MM.1S (cell line): ENCODE data around the gene TMEM167B.

Experiments used
- DNase-seq: peaks from one replicate; pipeline ENCODE4 v3.0.0-alpha.2; 2015
- H2AFZ ChIP-seq: fragments of 300-600 bp; sonication (generic); 2 replicates; pipeline ENCODE4 v1.6.0; 2016; ENCODE audit warnings: antibody characterized with exemption, low read length
- H3F3A ChIP-seq: fragments of 300-600 bp; sonication (generic); 2 replicates; pipeline ENCODE4 v1.6.1; 2016; ENCODE audit warnings: mild to moderate bottlenecking, antibody characterized with exemption, low read length, moderate library complexity, mixed read lengths; ENCODE audit not compliant: insufficient read depth
- H3K27ac ChIP-seq: fragments of 300-600 bp; sonication (generic); 2 replicates; pipeline ENCODE4 v1.5.1; 2016; ENCODE audit warnings: mild to moderate bottlenecking, low read length
- H3K27me3 ChIP-seq: fragments of 300-600 bp; sonication (generic); replicated peaks from 2 replicates; pipeline ENCODE4 v1.6.0; 2016; ENCODE audit warnings: low read length; ENCODE audit not compliant: insufficient read depth
- H3K36me3 ChIP-seq: fragments of 300-600 bp; sonication (generic); replicated peaks from 2 replicates; pipeline ENCODE4 v1.6.1; 2016; ENCODE audit warnings: mild to moderate bottlenecking, low read length, mixed read lengths; ENCODE audit not compliant: insufficient read depth
- H3K4me1 ChIP-seq: fragments of 300-600 bp; sonication (generic); 2 replicates; pipeline ENCODE4 v1.6.1; 2016; ENCODE audit warnings: low read length, mixed read lengths
- H3K4me2 ChIP-seq: fragments of 300-600 bp; sonication (generic); 2 replicates; pipeline ENCODE4 v1.6.0; 2016; ENCODE audit warnings: low read depth, low read length
- H3K4me3 ChIP-seq: fragments of 300-600 bp; sonication (generic); 2 replicates; pipeline ENCODE4 v1.5.1; 2016; ENCODE audit warnings: low read length, mixed read lengths
- H3K79me2 ChIP-seq: fragments of 300-600 bp; sonication (generic); 2 replicates; pipeline ENCODE4 v1.6.1; 2016; ENCODE audit warnings: mixed run types, low read length, mixed read lengths
- H3K9ac ChIP-seq: fragments of 300-600 bp; sonication (generic); 2 replicates; pipeline ENCODE4 v1.6.1; 2016; ENCODE audit warnings: low read length, mixed read lengths
- H3K9me2 ChIP-seq: fragments of 300-600 bp; sonication (generic); replicated peaks from 2 replicates; pipeline ENCODE4 v1.6.1; 2016; ENCODE audit warnings: mild to moderate bottlenecking, low read length, mixed read lengths; ENCODE audit not compliant: insufficient read depth
- H3K9me3 ChIP-seq: fragments of 300-600 bp; sonication (generic); replicated peaks from 2 replicates; pipeline ENCODE4 v1.6.1; 2016; ENCODE audit warnings: mild to moderate bottlenecking, low read length, mixed read lengths; ENCODE audit not compliant: insufficient read depth
- H4K20me1 ChIP-seq: fragments of 300-600 bp; sonication (generic); 2 replicates; pipeline ENCODE4 v1.6.1; 2016; ENCODE audit warnings: mild to moderate bottlenecking, low read length, moderate library complexity, mixed read lengths; ENCODE audit not compliant: insufficient read depth
- EZH2 ChIP-seq: fragments of 300-600 bp; sonication (generic); optimal IDR thresholded peaks from 2 replicates; pipeline ENCODE3; 2017; ENCODE audit warnings: low read depth, mild to moderate bottlenecking, antibody characterized with exemption, low read length, mixed read lengths
- EZH2phosphoT487 ChIP-seq: fragments of 300-600 bp; sonication (generic); IDR thresholded peaks from 2 replicates; pipeline ENCODE4 v1.6.1; 2018; ENCODE audit warnings: antibody characterized with exemption, low read length
- TF ChIP-seq, protein P1 (sequence below): fragments of 300-600 bp; sonication (generic); IDR thresholded peaks from 2 replicates; pipeline ENCODE4 v1.5.1; 2016; ENCODE audit warnings: antibody characterized with exemption, low read length, mixed read lengths

Gene TMEM167B

GRCh38 chr1:109133002-109133706 lies 42.6 kb downstream of the TMEM167B start:
- Histone ChIP-seq H3K4me3 (no peak overlapping the region), H3K9ac (no peak overlapping the region), H3K9me2 (no peaks in the 10 kb centered on the region), H3K4me2 (no peak overlapping the region), H3K79me2 (no peaks in the 10 kb centered on the region), H3K27me3 (no peaks in the 10 kb centered on the region), H3K36me3 (no peaks in the 10 kb centered on the region), H3K9me3 (no peaks in the 10 kb centered on the region), H2AFZ (no peak overlapping the region), H4K20me1 (no peaks in the 10 kb centered on the region), H3F3A (no peaks in the 10 kb centered on the region), H3K27ac (no peak overlapping the region), H3K4me1 (no peaks in the 10 kb centered on the region)
- TF ChIP-seq, protein P1, sequence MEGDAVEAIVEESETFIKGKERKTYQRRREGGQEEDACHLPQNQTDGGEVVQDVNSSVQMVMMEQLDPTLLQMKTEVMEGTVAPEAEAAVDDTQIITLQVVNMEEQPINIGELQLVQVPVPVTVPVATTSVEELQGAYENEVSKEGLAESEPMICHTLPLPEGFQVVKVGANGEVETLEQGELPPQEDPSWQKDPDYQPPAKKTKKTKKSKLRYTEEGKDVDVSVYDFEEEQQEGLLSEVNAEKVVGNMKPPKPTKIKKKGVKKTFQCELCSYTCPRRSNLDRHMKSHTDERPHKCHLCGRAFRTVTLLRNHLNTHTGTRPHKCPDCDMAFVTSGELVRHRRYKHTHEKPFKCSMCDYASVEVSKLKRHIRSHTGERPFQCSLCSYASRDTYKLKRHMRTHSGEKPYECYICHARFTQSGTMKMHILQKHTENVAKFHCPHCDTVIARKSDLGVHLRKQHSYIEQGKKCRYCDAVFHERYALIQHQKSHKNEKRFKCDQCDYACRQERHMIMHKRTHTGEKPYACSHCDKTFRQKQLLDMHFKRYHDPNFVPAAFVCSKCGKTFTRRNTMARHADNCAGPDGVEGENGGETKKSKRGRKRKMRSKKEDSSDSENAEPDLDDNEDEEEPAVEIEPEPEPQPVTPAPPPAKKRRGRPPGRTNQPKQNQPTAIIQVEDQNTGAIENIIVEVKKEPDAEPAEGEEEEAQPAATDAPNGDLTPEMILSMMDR = no peak
- TF ChIP-seq EZH2phosphoT487 = no peak
- no peak for TF ChIP-seq EZH2
- no peak for DNase-seq

- Histone ChIP-seq H2AFZ (0 out of 2 replicates have a peak overlapping the region, but pooled peaks have one; percentile 40), H3K36me3 (no peaks in the 10 kb centered on the region), H3K79me2 (no peaks in the 10 kb centered on the region), H3K27me3 (no peaks in the 10 kb centered on the region), H3K27ac (peak overlapping the region; percentile 70), H4K20me1 (no peaks in the 10 kb centered on the region), H3K4me2 (peak overlapping the region; percentile 8; the same call in 1 of the 2 replicates), H3K9ac (no peak overlapping the region), H3K9me3 (no peaks in the 10 kb centered on the region), H3K4me1 (no peaks in the 10 kb centered on the region), H3K9me2 (no peaks in the 10 kb centered on the region), H3K4me3 (no peak overlapping the region), H3F3A (no peaks in the 10 kb centered on the region)
- no peak for DNase-seq
- TF ChIP-seq, protein P1 = no peak
Measured at GRCh38 chr1:109133815-109134214, 43.3 kb downstream of the TMEM167B start.

DNA sequence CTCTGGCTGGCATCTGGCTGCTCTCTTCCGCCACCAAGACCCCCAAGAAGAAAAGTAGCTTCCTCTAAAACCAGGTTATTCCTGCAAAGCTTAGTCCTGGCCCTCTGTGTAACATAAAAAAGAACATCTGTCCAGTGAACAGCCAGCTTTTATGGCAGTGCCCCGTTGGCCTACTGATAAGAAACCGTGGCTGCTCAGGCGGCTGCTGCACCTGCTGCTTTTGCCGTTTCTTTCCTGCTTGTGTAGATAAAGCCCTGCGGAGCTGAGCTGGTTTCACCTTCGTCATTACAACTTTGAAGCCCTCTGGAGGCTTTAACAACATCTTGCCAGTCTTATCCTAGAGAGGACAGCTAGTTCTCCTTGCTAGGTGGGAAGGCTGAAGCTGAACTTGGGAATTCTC lies 43.9 kb downstream of the TMEM167B start:
- Histone ChIP-seq H2AFZ (peak overlapping the region; percentile 40; the same call in 1 of the 2 replicates), H3K4me2 (peak overlapping the region; percentile 8; the same call in 1 of the 2 replicates), H3K36me3 (no peaks in the 10 kb centered on the region)

More for the DNA sequence above, 43.9 kb downstream of the TMEM167B start:
- Histone ChIP-seq H3K4me1 (no peaks in the 10 kb centered on the region), H3K9me3 (no peaks in the 10 kb centered on the region), H4K20me1 (no peaks in the 10 kb centered on the region), H3F3A (no peaks in the 10 kb centered on the region), H3K9me2 (no peaks in the 10 kb centered on the region), H3K9ac (0 out of 2 replicates have a peak overlapping the region, but pooled peaks have one; percentile 8), H3K27me3 (no peaks in the 10 kb centered on the region), H3K4me3 (no peak overlapping the region), H3K79me2 (no peaks in the 10 kb centered on the region), H3K27ac (peak overlapping the region; percentile 70)
- peak; percentile 55 for DNase-seq
- TF ChIP-seq, protein P1 = no peak
- TF ChIP-seq EZH2 (no peak), EZH2phosphoT487 (no peak)
